ENCODE results near the gene RPS27. TPM values are rescaled to one million over a fixed set of nuclear protein-coding genes. Genes with fewer than 3 reads are reported as not detected.

RPS27 gene
- polyA plus RNA-seq (2011; rRNA removed) (8,584 and 9,070 TPM in 2 replicates), polyA minus RNA-seq (2011; rRNA and poly(A)+ RNA removed) (233 and 296 TPM in 2 replicates)

DNA sequence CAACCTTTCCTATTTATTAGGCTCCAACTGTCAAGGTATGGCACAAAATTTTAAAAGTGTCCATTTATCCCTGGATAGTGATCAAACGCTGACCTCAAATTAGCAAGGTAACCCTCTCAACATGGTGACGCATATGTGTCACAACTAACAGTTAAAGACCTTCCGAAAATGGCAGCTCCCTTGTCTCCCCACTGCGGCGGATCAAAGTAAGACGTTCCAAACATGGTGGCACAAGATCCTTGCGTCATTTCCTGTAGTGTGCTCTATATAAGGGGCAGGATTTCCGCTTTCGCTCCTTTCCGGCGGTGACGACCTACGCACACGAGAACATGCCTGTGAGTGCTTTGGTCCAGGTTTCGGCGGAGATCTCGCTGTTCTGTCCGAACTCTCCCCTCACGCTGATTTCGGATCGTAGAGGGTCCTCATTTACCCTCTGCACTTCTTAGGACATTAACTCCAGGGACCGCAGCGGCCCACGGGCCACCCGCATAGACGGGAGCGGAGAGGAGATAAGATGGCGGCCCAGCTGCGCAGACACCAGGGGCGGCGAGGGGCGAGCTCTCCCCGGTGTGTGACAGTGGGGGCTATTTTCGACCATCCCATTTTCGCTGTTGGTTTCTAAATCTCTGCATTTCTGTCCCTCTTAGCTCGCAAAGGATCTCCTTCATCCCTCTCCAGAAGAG is at the start of gene RPS27:
TSS of gene RPS27 (plus strand) at position 295 of the 683 bp plus-strand sequence. CDS start at position 330, 35 bp downstream.
- ChIA-PET POLR2A (interaction anchor here (0.6 to 1.4 kb wide), 10 partner anchors 9 to 542 kb away, joined by 3 to 11 read pairs (median 5); partner anchors contain the start of genes CREB3L4 and JTB), CTCF (interaction anchor here (0.6 to 2.3 kb wide), 8 partner anchors 23 to 946 kb away, joined by 3 to 9 read pairs (median 4); partner anchors contain the start of genes CREB3L4, DENND4B, PMVK and S100A6)
- peak within 1 kb of the TSS; percentile 71 for H3K4me3 ChIP-seq (ENCODE audit: low read depth, low read length)
- DNase-seq (ENCODE audit: low read depth), result peak; percentile 86
- H3K27me3 ChIP-seq (ENCODE audit: control insufficient read depth, insufficient read depth, low read length), result no peaks in the 10 kb centered on the region
- H3K36me3 ChIP-seq (ENCODE audit: control insufficient read depth, insufficient read depth, low read length), result no peaks in the 10 kb centered on the region
- TF ChIP-seq, protein P1, sequence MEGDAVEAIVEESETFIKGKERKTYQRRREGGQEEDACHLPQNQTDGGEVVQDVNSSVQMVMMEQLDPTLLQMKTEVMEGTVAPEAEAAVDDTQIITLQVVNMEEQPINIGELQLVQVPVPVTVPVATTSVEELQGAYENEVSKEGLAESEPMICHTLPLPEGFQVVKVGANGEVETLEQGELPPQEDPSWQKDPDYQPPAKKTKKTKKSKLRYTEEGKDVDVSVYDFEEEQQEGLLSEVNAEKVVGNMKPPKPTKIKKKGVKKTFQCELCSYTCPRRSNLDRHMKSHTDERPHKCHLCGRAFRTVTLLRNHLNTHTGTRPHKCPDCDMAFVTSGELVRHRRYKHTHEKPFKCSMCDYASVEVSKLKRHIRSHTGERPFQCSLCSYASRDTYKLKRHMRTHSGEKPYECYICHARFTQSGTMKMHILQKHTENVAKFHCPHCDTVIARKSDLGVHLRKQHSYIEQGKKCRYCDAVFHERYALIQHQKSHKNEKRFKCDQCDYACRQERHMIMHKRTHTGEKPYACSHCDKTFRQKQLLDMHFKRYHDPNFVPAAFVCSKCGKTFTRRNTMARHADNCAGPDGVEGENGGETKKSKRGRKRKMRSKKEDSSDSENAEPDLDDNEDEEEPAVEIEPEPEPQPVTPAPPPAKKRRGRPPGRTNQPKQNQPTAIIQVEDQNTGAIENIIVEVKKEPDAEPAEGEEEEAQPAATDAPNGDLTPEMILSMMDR (IDR thresholded peaks at IDR 0.05; ENCODE audit: insufficient read depth, low read depth, low read length), result no peak

DNA sequence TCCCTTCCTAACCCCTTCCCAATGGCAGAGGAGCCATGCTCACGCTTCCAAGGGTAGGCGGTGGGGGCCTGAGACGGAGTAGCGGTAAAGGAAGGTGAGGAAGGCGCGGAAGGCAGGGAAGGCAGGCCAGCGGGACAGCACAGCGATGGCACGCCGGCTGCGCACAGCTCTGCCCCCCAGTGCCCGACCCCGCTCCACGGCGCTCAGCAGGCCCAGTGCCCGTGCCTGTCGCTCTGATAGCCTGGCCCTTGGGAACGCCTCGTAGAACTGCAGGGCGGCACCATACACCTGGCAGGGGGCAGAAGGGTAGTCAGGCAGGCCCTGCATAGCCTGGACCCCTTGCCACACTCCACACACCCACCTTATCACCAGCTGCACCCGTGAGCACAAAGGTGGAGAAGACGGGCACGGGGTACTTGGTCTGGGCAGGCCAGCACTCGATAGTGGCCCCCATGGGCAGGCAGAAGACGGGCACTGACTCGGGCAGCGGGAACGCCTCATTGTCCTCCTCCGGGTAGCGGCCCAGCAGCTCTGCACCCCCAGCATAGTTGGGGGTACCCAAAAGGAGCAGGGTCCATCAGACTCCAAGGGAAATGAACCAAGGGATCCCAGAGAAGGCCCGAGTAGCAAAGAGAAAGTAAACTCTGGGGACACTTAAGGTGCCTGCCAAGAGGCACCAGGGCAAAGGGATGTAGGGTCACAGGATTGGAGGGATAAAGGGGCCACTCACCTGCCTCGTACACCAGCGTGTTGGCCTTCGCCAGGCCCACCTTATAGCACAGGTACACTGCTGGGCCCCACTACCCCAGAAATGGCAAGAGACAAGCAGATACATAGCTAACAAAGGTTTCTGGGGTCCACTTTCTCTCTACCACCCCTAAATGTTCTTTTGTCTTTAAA is 48.5 kb upstream of the RPS27 start:
- ChIA-PET POLR2A (no interaction called here), CTCF (no interaction called here)
- TF ChIP-seq, protein P1 (IDR thresholded peaks at IDR 0.05; ENCODE audit: insufficient read depth, low read depth, low read length), result no peak
- no peak for DNase-seq (ENCODE audit: low read depth)
- Histone ChIP-seq H3K36me3 (ENCODE audit: control insufficient read depth, insufficient read depth, low read length) (peaks cover 17% of the 10 kb centered on the region), H3K27me3 (ENCODE audit: control insufficient read depth, insufficient read depth, low read length) (no peaks in the 10 kb centered on the region), H3K4me3 (ENCODE audit: low read depth, low read length) (no peak overlapping the region)

DNA sequence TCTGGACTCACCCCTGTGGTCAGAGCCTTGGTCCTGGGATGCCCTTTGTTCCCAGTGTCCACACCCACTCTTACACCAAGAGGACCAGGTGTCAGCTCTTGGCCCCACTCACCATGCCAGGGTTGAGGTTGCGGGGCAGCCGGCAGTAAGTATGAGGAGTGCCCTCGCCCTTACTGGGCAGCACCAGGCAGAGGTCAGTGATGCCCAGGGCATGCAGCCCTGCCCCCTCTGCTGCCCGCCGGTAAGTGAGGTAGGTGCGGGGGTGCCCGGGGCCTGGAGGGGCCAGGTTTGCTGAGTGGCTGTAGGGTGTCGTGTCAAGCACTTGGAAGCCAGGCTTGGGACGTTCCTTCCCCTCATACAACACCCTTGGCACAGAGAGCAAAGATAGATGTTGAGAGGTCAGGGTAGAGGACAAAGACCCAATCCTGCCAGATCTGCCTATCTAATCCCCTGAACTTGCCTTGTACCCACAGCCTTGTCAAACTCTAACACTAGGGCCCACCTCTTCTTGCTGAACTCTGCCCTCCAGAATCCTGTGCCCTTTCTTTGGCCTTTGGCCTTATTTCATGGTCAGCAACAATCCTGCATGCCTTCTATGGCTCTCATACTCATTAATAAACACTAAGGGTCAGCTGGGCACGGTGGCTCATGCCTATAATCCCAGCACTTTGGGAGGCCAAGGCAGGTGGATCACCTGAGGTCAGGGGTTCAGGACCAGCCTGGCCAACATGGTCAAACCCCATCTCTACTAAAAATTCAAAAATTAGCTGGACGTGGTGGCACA is 47.6 kb upstream of the RPS27 start:
- no peaks in the 10 kb centered on the region for H3K27me3 ChIP-seq (ENCODE audit: control insufficient read depth, insufficient read depth, low read length)
- CTCF ChIA-PET, result interaction anchor here (0.6 to 1.1 kb wide), 2 partner anchors 59 to 126 kb away, joined by 3 read pairs; no protein-coding TSS in a partner anchor
- DNase-seq (ENCODE audit: low read depth), result no peak
- POLR2A ChIA-PET, result no interaction called here
- TF ChIP-seq, protein P1 (IDR thresholded peaks at IDR 0.05; ENCODE audit: insufficient read depth, low read depth, low read length), result no peak
- peaks cover 12% of the 10 kb centered on the region for H3K36me3 ChIP-seq (ENCODE audit: control insufficient read depth, insufficient read depth, low read length)
- no peak overlapping the region for H3K4me3 ChIP-seq (ENCODE audit: low read depth, low read length)

DNA sequence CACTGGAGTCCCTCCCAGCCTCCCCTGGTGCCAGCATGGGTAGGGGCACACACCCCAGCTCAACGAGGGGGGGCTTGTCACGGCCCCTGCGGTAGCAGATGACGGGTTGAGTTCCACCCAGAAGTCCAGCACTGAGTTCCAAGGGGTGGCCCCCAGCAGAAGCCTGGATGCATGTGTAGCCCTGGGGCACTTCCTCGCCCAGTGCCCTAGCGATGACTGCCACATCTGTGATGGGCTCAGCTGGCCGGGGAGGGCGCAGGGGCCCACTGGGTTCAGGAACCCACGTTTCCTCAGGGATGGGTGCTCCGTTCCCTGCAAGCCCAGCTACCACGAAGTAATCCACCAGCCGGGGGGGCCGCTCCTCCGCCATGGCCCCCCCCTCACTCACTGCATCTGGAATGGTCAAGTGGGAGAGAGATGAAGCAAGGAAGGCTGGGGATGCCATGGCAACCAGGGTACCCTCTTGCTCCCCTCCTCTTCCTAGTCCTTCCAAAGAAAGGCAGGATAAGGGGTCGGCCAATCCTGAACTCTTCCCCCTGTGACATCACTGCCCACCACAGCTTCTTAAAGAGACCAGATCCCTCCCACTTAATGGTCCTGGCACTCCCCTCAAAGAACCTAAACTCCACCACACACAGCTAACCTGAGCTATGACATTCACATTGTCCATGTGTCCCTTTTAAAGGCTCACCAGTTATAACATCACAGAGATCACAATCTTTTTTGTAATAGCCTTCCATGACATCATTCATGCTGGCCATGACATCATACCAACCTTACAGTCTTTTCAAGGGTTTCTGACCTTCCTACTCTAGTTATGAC is 46.3 kb upstream of the RPS27 start:
- H3K27me3 ChIP-seq (ENCODE audit: control insufficient read depth, insufficient read depth, low read length), result no peaks in the 10 kb centered on the region
- CTCF ChIA-PET, result interaction anchor here (0.6 to 3.4 kb wide), 11 partner anchors 9 to 154 kb away, joined by 3 to 14 read pairs (median 3); partner anchors contain the start of gene CREB3L4
- TF ChIP-seq, protein P1 (IDR thresholded peaks at IDR 0.05; ENCODE audit: insufficient read depth, low read depth, low read length), result no peak
- no peak for DNase-seq (ENCODE audit: low read depth)
- POLR2A ChIA-PET, result interaction anchor here (0.7 kb wide), 1 partner anchor 257 kb away, joined by 3 read pairs; no protein-coding TSS in a partner anchor
- H3K4me3 ChIP-seq (ENCODE audit: low read depth, low read length), result no peak overlapping the region
- peaks cover 18% of the 10 kb centered on the region for H3K36me3 ChIP-seq (ENCODE audit: control insufficient read depth, insufficient read depth, low read length)
